Suppressor macrophage (primary cell): ENCODE measurements around the gene CFL1.

Source experiments
- DNase-seq, 4 experiments: peaks; one replicate each; pipeline ENCODE4 v3.0.0-alpha.2; 2020 to 2022
- total RNA-seq, 17 experiments: gene quantifications; one replicate each; lab custom pipeline; 2026; ENCODE audit warnings: mixed read lengths in 6 of 17, inconsistent platforms in 3 of 17; lab: John Stamatoyannopoulos, UW

CFL1 gene
- 876 to 1,510 (median 1,131) reads per million in 17 experiments for total RNA-seq

DNA sequence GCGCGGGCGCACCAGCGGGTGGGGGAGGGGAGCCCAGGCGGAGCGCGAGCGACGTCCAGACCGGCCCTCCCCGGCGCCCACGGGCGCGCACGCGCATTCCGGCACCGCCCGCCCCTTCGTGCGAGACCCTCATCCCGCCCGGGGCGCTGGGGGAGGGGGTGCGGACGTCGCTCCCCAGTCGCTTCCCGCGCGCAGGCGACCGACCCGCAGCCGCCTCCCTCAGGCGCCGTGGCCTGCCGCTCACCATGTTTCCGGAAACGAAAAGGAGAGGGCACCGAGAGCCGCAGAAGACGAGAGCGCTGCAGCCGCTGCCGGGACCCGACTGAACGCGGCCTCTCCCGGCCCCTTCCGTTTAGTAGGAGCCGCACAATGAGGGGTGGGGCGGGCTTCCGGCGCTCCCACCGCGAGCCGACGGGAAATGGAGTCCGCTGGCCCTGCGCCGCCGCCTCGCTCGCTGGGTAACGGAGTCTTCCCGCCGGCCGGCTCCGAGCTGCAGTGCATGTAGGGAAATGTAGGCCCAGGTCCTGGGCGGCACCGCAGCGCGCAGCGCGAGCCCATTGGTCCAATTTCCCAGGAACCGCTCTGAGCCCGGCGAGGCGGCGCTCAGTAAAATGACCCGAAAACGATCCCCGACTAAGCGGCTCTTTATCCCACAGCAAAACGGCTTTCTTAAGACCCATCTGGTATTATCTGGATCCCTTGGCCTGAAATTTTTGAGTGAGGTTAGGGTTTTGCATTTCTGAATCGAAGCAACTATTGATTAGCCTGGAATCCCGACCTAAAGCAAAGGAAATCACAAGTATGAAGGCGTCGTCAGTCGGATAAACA is at the start of gene CFL1:
TSS of gene CFL1 (minus strand) at position 328 of the 828 bp plus-strand sequence. CDS start at position 247, 81 bp downstream.
- peak; percentile 98 to 100 (median 99) for DNase-seq

- peak in 1 of 4 experiments; percentile 1 for DNase-seq
Measured at GRCh38 chr11:65906602-65907001, 48.6 kb upstream of the CFL1 start.

DNA sequence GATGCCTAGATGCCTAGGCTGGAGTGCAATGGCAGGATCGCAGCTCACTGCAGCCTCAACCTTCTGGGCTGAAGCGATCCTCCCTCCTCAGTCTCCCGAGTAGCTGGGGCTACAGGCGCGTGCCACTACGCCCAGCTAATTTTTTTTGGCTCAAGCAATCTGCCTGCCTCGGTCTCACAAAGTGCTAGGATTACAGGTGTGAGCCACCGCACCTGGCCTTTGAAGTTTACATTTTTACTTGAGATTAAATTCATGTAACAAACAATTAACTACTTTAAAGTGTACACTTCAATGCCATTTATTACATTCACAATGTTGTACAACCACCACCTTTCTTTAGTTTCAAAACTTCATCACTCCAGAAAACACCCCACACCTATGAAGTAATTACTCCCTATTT is 45.7 kb upstream of the CFL1 start:
- DNase-seq: no peak

DNA sequence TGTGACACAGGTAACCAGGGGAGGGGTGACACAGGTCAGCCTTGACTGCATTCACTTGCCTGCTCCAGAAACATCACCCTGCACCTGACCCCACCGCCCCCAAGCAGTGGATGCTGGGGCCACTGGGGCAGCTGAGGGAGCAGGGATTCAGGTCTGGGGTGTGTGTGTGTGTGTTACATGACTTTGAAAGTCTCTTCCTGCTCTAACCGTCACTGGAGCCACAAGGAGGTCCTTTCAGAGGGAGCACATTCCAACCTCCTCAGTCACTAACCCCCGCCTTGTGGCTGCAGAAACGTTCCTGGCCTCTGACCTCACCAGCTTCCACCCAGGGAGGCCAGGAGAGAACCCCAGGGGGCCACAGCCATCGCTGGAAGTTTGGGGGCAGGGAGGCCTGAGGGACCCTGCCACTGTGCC is 45.1 kb upstream of the CFL1 start:
- no peak for DNase-seq

- no peak for DNase-seq
Measured at GRCh38 chr11:65900899-65901180, 42.9 kb upstream of the CFL1 start.

GRCh38 chr11:65900125-65900898 is 42.3 kb upstream of the CFL1 start, which contains the start of gene FOSL1:
Gene FOSL1 (minus strand): TSS chr11:65900388. CDS start chr11:65900339, 49 bp downstream.
- peak; percentile 94 to 97 (median 96) for DNase-seq

DNA sequence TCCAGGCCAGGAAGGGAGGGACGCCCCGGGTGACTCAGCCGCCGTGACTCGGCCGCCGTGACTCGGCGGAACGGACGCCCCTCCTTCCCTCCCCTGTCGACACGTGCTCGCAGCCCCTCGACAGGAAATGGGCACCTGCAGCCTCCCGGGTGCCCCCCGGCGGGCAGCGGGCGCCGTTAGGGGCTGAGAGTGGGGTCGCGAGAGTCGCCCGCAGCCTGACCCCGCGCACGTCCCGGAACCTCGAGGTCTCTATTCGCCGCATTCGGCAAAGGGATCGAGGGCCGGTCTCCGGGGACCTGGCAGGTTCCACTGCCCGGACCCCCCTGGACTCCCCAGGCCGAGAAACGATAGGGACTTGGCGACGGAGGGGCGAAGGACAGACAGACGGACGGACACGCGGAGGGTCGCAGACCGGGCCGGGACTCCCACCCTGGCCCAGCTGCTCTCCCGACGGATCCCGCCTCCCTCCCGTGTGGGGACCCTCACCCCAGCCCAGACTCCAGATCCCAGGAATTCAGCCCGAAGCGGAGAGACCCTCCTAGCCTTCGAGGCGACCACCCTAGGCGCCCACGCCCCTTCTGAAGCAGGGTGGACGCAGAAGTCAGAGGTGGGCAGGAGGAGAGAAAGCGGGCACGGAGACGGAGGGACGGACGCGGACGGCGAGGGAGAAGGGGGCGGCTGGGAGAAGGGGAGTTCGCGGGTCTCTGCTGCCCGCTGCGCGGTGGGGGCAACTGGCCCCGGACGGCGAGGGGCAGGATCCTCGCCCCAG is 41.6 kb upstream of the CFL1 start:
- peak; percentile 73 to 87 (median 81) for DNase-seq

DNA sequence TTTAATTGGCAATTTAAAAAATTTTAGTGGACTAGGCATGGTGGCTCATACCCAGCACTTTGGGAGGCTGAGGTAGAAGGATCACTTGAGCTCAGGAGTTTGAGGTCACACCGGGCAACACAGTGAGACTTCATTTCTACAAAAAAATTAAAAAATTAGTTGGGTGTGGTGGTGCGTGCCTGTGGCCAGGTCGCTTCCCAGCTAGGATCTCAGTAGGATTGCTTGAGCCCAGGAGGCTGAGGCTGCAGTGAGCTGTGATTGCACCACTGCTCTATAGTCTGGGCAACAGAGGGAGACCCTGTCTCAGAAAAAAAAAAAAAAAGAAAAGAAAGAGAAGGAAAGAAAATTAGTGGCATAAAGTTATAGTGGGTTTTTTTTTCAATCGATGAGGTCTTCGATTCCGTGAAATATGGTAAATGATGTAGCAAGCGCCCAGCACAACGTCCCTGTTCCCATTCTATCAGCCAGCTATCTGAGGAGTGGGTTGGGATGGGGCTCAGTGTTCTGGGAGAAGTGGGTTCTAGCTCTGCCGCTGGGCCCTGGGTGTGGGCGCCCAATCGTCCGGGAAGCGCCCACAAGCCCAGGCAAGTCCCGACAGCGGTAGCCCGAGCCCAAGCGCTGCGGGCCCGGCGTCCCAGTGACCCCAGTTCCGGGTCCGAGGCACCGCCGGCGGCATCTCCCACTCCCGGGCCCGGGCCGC is 40.8 kb upstream of the CFL1 start:
- peak in 1 of 4 experiments; percentile 3 for DNase-seq

- peak in 1 of 4 experiments; percentile 0 for DNase-seq
Measured at GRCh38 chr11:65897020-65897471, 39.1 kb upstream of the CFL1 start.

- no peak for DNase-seq
Measured at GRCh38 chr11:65896034-65896999, 38.3 kb upstream of the CFL1 start.

DNA sequence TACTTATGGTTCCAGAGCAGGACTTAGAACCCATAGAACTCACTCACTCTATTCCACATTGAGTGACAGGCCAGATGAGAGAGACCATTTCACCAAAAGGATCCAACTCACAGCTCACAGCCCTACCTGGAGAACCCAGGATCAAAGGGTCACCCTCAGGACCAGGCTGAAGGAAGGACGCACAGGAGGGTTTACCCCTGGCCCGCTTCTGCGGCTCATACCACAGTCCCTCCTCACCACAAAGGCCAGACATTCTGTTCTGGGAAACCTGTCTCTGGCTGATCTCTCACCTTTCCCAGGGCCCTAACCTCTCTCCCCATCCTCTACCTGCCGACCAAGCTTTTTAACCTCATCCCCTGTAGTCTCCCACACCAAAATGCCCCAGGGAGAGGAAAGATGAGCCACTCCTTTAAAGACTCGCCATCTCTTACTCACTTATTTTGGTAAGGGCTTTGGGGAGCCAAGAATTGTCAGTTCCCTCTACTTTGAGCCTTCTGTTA is 37.6 kb upstream of the CFL1 start:
- DNase-seq: no peak

DNA sequence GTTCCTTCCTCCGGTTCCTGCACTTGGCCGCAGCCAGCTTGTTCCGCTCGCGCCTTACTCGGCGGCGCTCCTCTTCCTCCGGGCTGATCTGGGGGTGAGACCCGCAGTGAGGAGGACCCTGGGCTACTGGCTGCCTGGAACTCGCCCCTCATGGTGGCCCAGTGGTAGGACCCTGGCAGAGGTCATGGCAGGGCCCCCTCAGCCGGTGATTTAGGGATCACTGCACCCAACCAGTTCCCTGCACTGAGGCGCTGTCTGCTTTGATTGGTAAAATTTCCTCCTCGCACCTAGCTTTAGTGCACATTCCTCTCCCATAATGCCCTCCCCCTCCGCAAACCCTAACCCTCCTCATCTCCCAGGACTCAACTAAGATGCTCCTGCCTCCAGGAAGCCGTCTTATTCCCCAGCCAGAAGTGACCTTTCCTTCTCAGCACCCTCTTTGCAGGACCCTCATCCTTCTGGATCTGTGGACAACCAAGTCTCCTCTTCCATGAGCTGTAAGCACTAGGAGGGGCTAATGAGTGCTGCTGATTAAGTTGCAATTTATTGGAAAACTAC is 36.1 kb upstream of the CFL1 start:
- DNase-seq: peak in 3 of 4 experiments; percentile 52 to 76 (median 72)

GRCh38 chr11:65892661-65893317 is 34.8 kb upstream of the CFL1 start:
- DNase-seq: peak in 1 of 4 experiments; percentile 1

DNA sequence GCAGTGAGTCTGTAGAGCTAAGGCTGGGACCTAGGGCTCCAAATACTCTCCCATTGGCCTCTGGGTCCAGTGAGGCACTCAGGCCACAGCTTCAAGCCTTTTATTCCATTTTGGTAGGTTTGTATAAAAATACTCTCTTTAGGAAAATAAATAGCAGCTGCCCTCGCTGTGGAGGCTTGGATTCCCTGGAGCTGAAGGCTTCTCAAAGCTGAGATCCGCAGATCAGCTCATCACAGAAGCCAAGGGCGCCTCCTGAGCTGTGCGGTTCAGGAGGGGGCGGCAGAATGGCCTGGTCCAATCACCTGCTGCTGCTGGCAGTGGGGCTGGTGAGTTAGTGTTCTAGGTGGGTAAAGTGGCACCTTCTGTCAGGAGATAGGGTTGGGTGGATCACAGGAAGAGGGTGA is 34.2 kb upstream of the CFL1 start:
- peak in 1 of 4 experiments; percentile 3 for DNase-seq

- peak in 3 of 4 experiments; percentile 47 to 63 (median 58) for DNase-seq
Measured at GRCh38 chr11:65891219-65892136, 33.5 kb upstream of the CFL1 start.

DNA sequence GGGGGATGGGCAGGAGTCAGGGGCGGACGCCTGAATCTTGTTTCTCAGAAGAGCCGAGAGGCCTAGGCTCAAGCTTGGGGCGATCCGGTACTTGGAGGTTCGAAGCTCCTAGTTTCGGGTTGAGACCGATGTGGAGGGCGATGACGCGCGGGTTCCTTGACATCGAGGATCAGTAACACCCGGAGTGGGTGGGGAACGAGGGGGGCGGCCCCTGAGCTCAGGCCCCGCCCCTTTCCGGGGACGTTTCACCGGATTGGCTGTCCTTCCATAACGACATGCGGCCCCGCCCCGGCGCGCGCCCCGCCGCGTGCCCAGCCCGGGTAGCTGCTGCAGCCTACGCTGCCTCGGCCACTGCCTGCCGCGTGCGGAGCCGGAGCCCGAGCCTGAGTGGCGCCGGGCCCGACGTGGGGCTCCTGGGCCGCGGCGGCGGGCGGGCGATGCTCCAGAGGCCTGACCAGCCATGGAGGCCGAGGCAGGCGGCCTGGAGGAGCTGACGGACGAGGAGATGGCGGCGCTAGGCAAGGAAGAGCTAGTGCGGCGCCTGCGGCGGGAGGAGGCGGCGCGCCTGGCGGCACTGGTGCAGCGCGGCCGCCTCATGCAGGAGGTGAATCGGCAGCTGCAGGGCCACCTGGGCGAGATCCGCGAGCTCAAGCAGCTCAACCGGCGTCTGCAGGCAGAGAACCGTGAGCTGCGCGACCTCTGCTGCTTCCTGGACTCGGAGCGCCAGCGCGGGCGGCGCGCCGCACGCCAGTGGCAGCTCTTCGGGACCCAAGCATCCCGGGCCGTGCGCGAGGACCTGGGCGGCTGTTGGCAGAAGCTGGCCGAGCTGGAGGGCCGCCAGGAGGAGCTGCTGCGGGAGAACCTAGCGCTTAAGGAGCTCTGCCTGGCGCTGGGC is 32.6 kb upstream of the CFL1 start, which contains the start of gene CCDC85B:
TSS of gene CCDC85B (plus strand) at position 350 of the 895 bp plus-strand sequence. CDS start at position 461, 111 bp downstream.
- DNase-seq: peak; percentile 74 to 99 (median 98)

GRCh38 chr11:65888163-65888814 is 30.3 kb upstream of the CFL1 start, which contains the start of gene FIBP:
Gene FIBP (minus strand): TSS chr11:65888471. CDS start chr11:65888418, 53 bp downstream.
- peak; percentile 97 to 98 (median 98) for DNase-seq
